ENCODE data around the gene ESM1. TPM values are rescaled to one million over a fixed set of nuclear protein-coding genes. Genes with fewer than 3 reads are reported as not detected.

ESM1 gene
- polyA plus RNA-seq, 3 donors: 6.2 to 11.2 (median 10.8) TPM

- DNase-seq (ENCODE audit: extremely low read depth in 1 of 11, low read depth in 9 of 11, low spot score in 4 of 11): no peak
Observed at GRCh38 chr5:54932789-54933188, 52.6 kb downstream of the ESM1 start.

DNA sequence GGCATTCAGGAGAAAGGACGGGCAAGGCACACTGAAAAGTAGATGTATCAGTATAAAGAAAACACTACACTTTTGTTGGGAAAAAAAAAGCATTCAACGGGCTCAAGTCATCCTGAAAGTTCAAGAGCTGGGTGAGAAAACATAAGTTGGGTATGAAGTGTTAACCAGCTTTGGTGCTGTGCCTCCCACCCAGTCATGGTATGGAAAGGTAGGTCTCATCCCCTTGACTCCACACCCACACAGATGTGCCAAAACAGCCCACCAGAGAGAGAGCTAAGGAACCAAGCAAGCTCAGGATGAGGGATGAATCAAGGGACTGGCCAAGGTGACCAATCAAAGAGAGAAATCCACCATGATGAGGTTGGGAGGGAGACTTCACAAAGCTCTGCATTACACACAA is 54.7 kb downstream of the ESM1 start:
- DNase-seq (ENCODE audit: extremely low read depth in 1 of 11, low read depth in 9 of 11, low spot score in 4 of 11): no peak

Other genes starting within 250 kb of the ESM1 start
- gene GZMK, start 38.7 kb upstream of the ESM1 start, polyA plus RNA-seq (ENCODE audit: insufficient read length in 3 of 3): under 1 TPM in 2 of 3 donors, not detected in 1; 0.09 to 0.20 TPM
- under 1 TPM; 0.27 to 0.50 (median 0.42) TPM for gene GZMA, start 117.1 kb upstream of the ESM1 start, polyA plus RNA-seq (ENCODE audit: insufficient read length in 3 of 3)
- 10 to 100 TPM; 77.0 to 85.7 (median 83.1) TPM for gene GPX8, start 174.6 kb upstream of the ESM1 start, polyA plus RNA-seq (ENCODE audit: insufficient read length in 3 of 3)
- gene CDC20B, start 187.6 kb upstream of the ESM1 start, polyA plus RNA-seq (ENCODE audit: insufficient read length in 3 of 3): under 1 TPM; 0.40 to 0.77 (median 0.59) TPM
- under 1 TPM; 0.56 to 0.79 (median 0.59) TPM for gene MCIDAS, start 241.7 kb upstream of the ESM1 start, polyA plus RNA-seq (ENCODE audit: insufficient read length in 3 of 3)
- gene CCNO, start 248.0 kb upstream of the ESM1 start, polyA plus RNA-seq (ENCODE audit: insufficient read length in 3 of 3): 1 to 10 TPM; 3.8 to 7.1 (median 6.2) TPM

Data from renal cortex interstitium (tissue), 11 donors.